ENCODE results near the gene F12. TPM values are rescaled to one million over a fixed set of nuclear protein-coding genes. Genes with fewer than 3 reads are reported as not detected.
"Not testable (repeated sequence)": the region's sequence is repeated elsewhere in the genome, so short reads cannot be mapped to it uniquely, and the experiment has no call there.

F12 gene
- total RNA-seq, 1 donor from 2014 or later, result 2.8 TPM

- intact Hi-C loops (cut with micrococcal nuclease), result loop anchor here (1.0 to 2.0 kb wide), 2 partner anchors 24 to 41 kb away; no protein-coding TSS in a partner anchor
- H3K4me3 Mint-ChIP-seq, result peak overlapping the region; percentile 23
These were observed 20.8 kb downstream of the F12 start for GRCh38 chr5:177388521-177389052.

GRCh38 chr5:177387405-177387804, 22.0 kb downstream of the F12 start:
- peaks cover 35% of the 10 kb centered on the region for H3K4me1 Mint-ChIP-seq
- no peaks in the 10 kb centered on the region for H3K36me3 Mint-ChIP-seq (ENCODE audit: low read depth)
- H3K9me3 Mint-ChIP-seq, result no peaks in the 10 kb centered on the region
- no peak for DNase-seq
- H3K27ac Mint-ChIP-seq, result no peak overlapping the region
- peaks cover 4% of the 10 kb centered on the region for H3K27me3 Mint-ChIP-seq
- no peak overlapping the region for H3K4me3 Mint-ChIP-seq
- intact Hi-C loops (cut with micrococcal nuclease), result no loop called here

More at GRCh38 chr5:177388521-177389052, 20.8 kb downstream of the F12 start:
- no peak for DNase-seq
- H3K9me3 Mint-ChIP-seq, result no peaks in the 10 kb centered on the region
- no peaks in the 10 kb centered on the region for H3K36me3 Mint-ChIP-seq (ENCODE audit: low read depth)
- peak overlapping the region; percentile 73 for H3K27ac Mint-ChIP-seq
- peaks cover 4% of the 10 kb centered on the region for H3K27me3 Mint-ChIP-seq
- H3K4me1 Mint-ChIP-seq, result peaks cover 36% of the 10 kb centered on the region

- no peak overlapping the region for H3K27ac Mint-ChIP-seq
- H3K4me3 Mint-ChIP-seq, result no peak overlapping the region
- peaks cover 4% of the 10 kb centered on the region for H3K27me3 Mint-ChIP-seq
- H3K9me3 Mint-ChIP-seq, result no peaks in the 10 kb centered on the region
- intact Hi-C loops (cut with micrococcal nuclease), result no loop called here
- no peak for DNase-seq
- H3K4me1 Mint-ChIP-seq, result peaks cover 36% of the 10 kb centered on the region
- H3K36me3 Mint-ChIP-seq (ENCODE audit: low read depth), result no peaks in the 10 kb centered on the region
These were observed 22.8 kb downstream of the F12 start for GRCh38 chr5:177386542-177386941.

- intact Hi-C loops (cut with micrococcal nuclease), result no loop called here
- H3K9me3 Mint-ChIP-seq, result no peaks in the 10 kb centered on the region
- H3K27me3 Mint-ChIP-seq, result peaks cover 4% of the 10 kb centered on the region
- H3K4me1 Mint-ChIP-seq, result peaks cover 31% of the 10 kb centered on the region
- DNase-seq, result no peak
- no peak overlapping the region for H3K27ac Mint-ChIP-seq
- no peaks in the 10 kb centered on the region for H3K36me3 Mint-ChIP-seq (ENCODE audit: low read depth)
- no peak overlapping the region for H3K4me3 Mint-ChIP-seq
These were observed 23.6 kb downstream of the F12 start for GRCh38 chr5:177385720-177386119.

- no peak within 1 kb of the TSS for H3K4me3 Mint-ChIP-seq
These were observed 25.2 kb downstream of the F12 start, which contains the start of gene SLC34A1 for GRCh38 chr5:177384134-177384533. SLC34A1 (plus strand) TSS chr5:177384434; CDS start chr5:177385742, 1,308 bp downstream.

GRCh38 chr5:177383181-177383580, 26.2 kb downstream of the F12 start:
- Mint-ChIP-seq H3K4me3 (no peak overlapping the region), H3K36me3 (ENCODE audit: low read depth) (no peaks in the 10 kb centered on the region), H3K27ac (no peak overlapping the region), H3K4me1 (peaks cover 17% of the 10 kb centered on the region), H3K27me3 (peaks cover 2% of the 10 kb centered on the region), H3K9me3 (no peaks in the 10 kb centered on the region)
- DNase-seq, result no peak
- intact Hi-C loops (cut with micrococcal nuclease), result no loop called here

More at GRCh38 chr5:177384134-177384533, 25.2 kb downstream of the F12 start, which contains the start of gene SLC34A1:
- H3K27me3 Mint-ChIP-seq, result peaks cover 4% of the 10 kb centered on the region
- no peaks in the 10 kb centered on the region for H3K36me3 Mint-ChIP-seq (ENCODE audit: low read depth)
- intact Hi-C loops (cut with micrococcal nuclease), result no loop called here
- H3K27ac Mint-ChIP-seq, result no peak within 1 kb of the TSS
- DNase-seq, result no peak
- no peaks in the 10 kb centered on the region for H3K9me3 Mint-ChIP-seq
- H3K4me1 Mint-ChIP-seq, result peaks cover 24% of the 10 kb centered on the region

GRCh38 chr5:177382423-177383029, 26.8 kb downstream of the F12 start:
- no peak overlapping the region for H3K27ac Mint-ChIP-seq
- intact Hi-C loops (cut with micrococcal nuclease), result no loop called here
- DNase-seq, result peak; percentile 73
- no peaks in the 10 kb centered on the region for H3K9me3 Mint-ChIP-seq
- H3K4me3 Mint-ChIP-seq, result no peak overlapping the region
- peaks cover 17% of the 10 kb centered on the region for H3K4me1 Mint-ChIP-seq
- H3K27me3 Mint-ChIP-seq, result peaks cover 2% of the 10 kb centered on the region
- no peaks in the 10 kb centered on the region for H3K36me3 Mint-ChIP-seq (ENCODE audit: low read depth)

- Mint-ChIP-seq H3K27me3 (peaks cover 2% of the 10 kb centered on the region), H3K4me3 (no peak overlapping the region), H3K9me3 (no peaks in the 10 kb centered on the region), H3K4me1 (peaks cover 17% of the 10 kb centered on the region), H3K27ac (no peak overlapping the region), H3K36me3 (ENCODE audit: low read depth) (no peaks in the 10 kb centered on the region)
- no peak for DNase-seq
- intact Hi-C loops (cut with micrococcal nuclease), result no loop called here
These were observed 28.6 kb downstream of the F12 start for GRCh38 chr5:177380805-177381126.

GRCh38 chr5:177378884-177379883, 30.2 kb downstream of the F12 start:
- DNase-seq, result no peak
- intact Hi-C loops (cut with micrococcal nuclease), result loop anchor here (10.0 kb wide), 1 partner anchor 264 kb away; no protein-coding TSS in a partner anchor

GRCh38 chr5:177377851-177378776, 31.2 kb downstream of the F12 start:
- Mint-ChIP-seq H3K27ac (no peak overlapping the region), H3K9me3 (no peaks in the 10 kb centered on the region), H3K4me1 (peaks cover 22% of the 10 kb centered on the region), H3K36me3 (ENCODE audit: low read depth) (peaks cover 5% of the 10 kb centered on the region), H3K27me3 (no peaks in the 10 kb centered on the region), H3K4me3 (no peak overlapping the region)
- no peak for DNase-seq
- intact Hi-C loops (cut with micrococcal nuclease), result loop anchor here (10.0 kb wide), 1 partner anchor 263 kb away; no protein-coding TSS in a partner anchor

More at GRCh38 chr5:177378884-177379883, 30.2 kb downstream of the F12 start:
- H3K27ac Mint-ChIP-seq, result peak overlapping the region; percentile 51
- peaks cover 20% of the 10 kb centered on the region for H3K4me1 Mint-ChIP-seq
- H3K4me3 Mint-ChIP-seq, result no peak overlapping the region
- H3K27me3 Mint-ChIP-seq, result peaks cover 2% of the 10 kb centered on the region
- peaks cover 5% of the 10 kb centered on the region for H3K36me3 Mint-ChIP-seq (ENCODE audit: low read depth)
- no peaks in the 10 kb centered on the region for H3K9me3 Mint-ChIP-seq

GRCh38 chr5:177376107-177376506, 33.3 kb downstream of the F12 start:
- Mint-ChIP-seq H3K27me3 (no peaks in the 10 kb centered on the region), H3K9me3 (no peaks in the 10 kb centered on the region), H3K27ac (no peak overlapping the region), H3K4me1 (peaks cover 38% of the 10 kb centered on the region), H3K36me3 (ENCODE audit: low read depth) (peaks cover 16% of the 10 kb centered on the region), H3K4me3 (no peak overlapping the region)
- no peak for DNase-seq
- intact Hi-C loops (cut with micrococcal nuclease), result loop anchor here (10.0 kb wide), 1 partner anchor 261 kb away; no protein-coding TSS in a partner anchor

- H3K4me1 Mint-ChIP-seq, result peaks cover 38% of the 10 kb centered on the region
These were observed 33.8 kb downstream of the F12 start for GRCh38 chr5:177375516-177375915.

GRCh38 chr5:177374211-177374610, 35.2 kb downstream of the F12 start:
- no peak for DNase-seq
- intact Hi-C loops (cut with micrococcal nuclease), result loop anchor here (10.0 kb wide), 1 partner anchor 259 kb away; no protein-coding TSS in a partner anchor
- H3K4me3 Mint-ChIP-seq, result no peak overlapping the region
- H3K27ac Mint-ChIP-seq, result peak overlapping the region; percentile 9
- no peaks in the 10 kb centered on the region for H3K9me3 Mint-ChIP-seq
- H3K27me3 Mint-ChIP-seq, result no peaks in the 10 kb centered on the region
- H3K36me3 Mint-ChIP-seq (ENCODE audit: low read depth), result peaks cover 23% of the 10 kb centered on the region
- peaks cover 37% of the 10 kb centered on the region for H3K4me1 Mint-ChIP-seq

More at GRCh38 chr5:177375516-177375915, 33.8 kb downstream of the F12 start:
- H3K4me3 Mint-ChIP-seq, H3K9me3 Mint-ChIP-seq, H3K27ac Mint-ChIP-seq, H3K27me3 Mint-ChIP-seq, DNase-seq: not testable (repeated sequence)
- peaks cover 18% of the 10 kb centered on the region for H3K36me3 Mint-ChIP-seq (ENCODE audit: low read depth)
- intact Hi-C loops (cut with micrococcal nuclease), result loop anchor here (10.0 kb wide), 1 partner anchor 261 kb away; no protein-coding TSS in a partner anchor

Measured in activated CD4-positive, alpha-beta T cell treated with anti-CD3 and anti-CD28 coated beads, Interleukin-2, amount 10 ng/mL, durations not matched to agents 24 days and 14 days (primary cell).